WTC11 (cell line): Measurements from ENCODE around the gene PRM2. TPM values are rescaled to one million over a fixed set of nuclear protein-coding genes. Genes with fewer than 3 reads are reported as not detected.
A peak's percentile ranks its signal among the peaks of the same experiment; 100 is the strongest.

Experiments
- ATAC-seq: fragments of 200-7000 bp; cut with Tn5 transposase; 2 replicates; pipeline ENCODE4 v1.10.0; 2021; ENCODE audit warnings: mild to moderate bottlenecking, moderate library complexity
- CTCF ChIA-PET: fragments of 300-600 bp; sonication (Branson Sonifier 250); formaldehyde crosslinking; loops from one replicate; lab custom pipeline; 2021; ENCODE audit warnings: antibody characterized with exemption; lab: Charles Lee
- POLR2A ChIA-PET: fragments of 350-600 bp; sonication (Branson Sonifier 250); formaldehyde crosslinking; loops from one replicate; lab custom pipeline; 2021; ENCODE audit warnings: antibody characterized with exemption; lab: Charles Lee
- DNase-seq: peaks from one replicate; pipeline ENCODE4 v3.0.0; 2021; ENCODE audit warnings: low spot score
- H3K27ac Mint-ChIP-seq: 2 replicates; pipeline ENCODE4 v1.8.0; 2021; ENCODE audit warnings: mixed read lengths
- H3K27me3 Mint-ChIP-seq: 2 replicates; pipeline ENCODE4 v1.8.0; 2021; ENCODE audit warnings: low read depth, mild to moderate bottlenecking, moderate library complexity, mixed read lengths
- H3K36me3 Mint-ChIP-seq: 2 replicates; pipeline ENCODE4 v1.8.0; 2021; ENCODE audit warnings: mixed read lengths
- H3K4me1 Mint-ChIP-seq: 2 replicates; pipeline ENCODE4 v1.8.0; 2022; ENCODE audit warnings: mixed read lengths
- H3K4me3 Mint-ChIP-seq: 2 replicates; pipeline ENCODE4 v1.8.0; 2021; ENCODE audit warnings: mild to moderate bottlenecking, moderate library complexity, mixed read lengths
- H3K9me3 Mint-ChIP-seq: 2 replicates; pipeline ENCODE4 v1.8.0; 2021; ENCODE audit warnings: mixed read lengths
- E2F5 ChIP-seq: sonication (generic); formaldehyde crosslinking; IDR thresholded peaks from 2 replicates; pipeline ENCODE4 v1.8.1; 2022; ENCODE audit warnings: mild to moderate bottlenecking, moderate library complexity, missing genetic modification reagents
- JAZF1 ChIP-seq: fragments of 250-450 bp; sonication (Bioruptor Pico); IDR thresholded peaks from 2 replicates; pipeline ENCODE4 v1.9.0; 2021; ENCODE audit warnings: moderate library complexity, mild to moderate bottlenecking, inconsistent platforms
- NFATC4 ChIP-seq: fragments of 250-450 bp; sonication (Bioruptor Pico); IDR thresholded peaks from 2 replicates; pipeline ENCODE4 v1.9.0; 2021; ENCODE audit warnings: mild to moderate bottlenecking
- NFE2L1 ChIP-seq: sonication (generic); formaldehyde crosslinking; IDR thresholded peaks from 2 replicates; pipeline ENCODE4 v1.8.1; 2023; ENCODE audit warnings: missing genetic modification reagents
- NR2C2 ChIP-seq: sonication (generic); formaldehyde crosslinking; IDR thresholded peaks from 2 replicates; pipeline ENCODE4 v1.8.0; 2022; ENCODE audit warnings: mild to moderate bottlenecking, missing genetic modification reagents
- OVOL2 ChIP-seq: fragments of 250-450 bp; sonication (Bioruptor Pico); IDR thresholded peaks from 2 replicates; pipeline ENCODE4 v1.9.0; 2021; ENCODE audit warnings: mild to moderate bottlenecking, borderline replicate concordance
- PREB ChIP-seq: sonication (generic); formaldehyde crosslinking; IDR thresholded peaks from 2 replicates; pipeline ENCODE4 v1.8.1; 2022; ENCODE audit warnings: mild to moderate bottlenecking, missing genetic modification reagents, moderate library complexity, borderline replicate concordance
- PRRX2 ChIP-seq: fragments of 250-450 bp; sonication (Bioruptor Pico); IDR thresholded peaks from 2 replicates; pipeline ENCODE4 v1.8.0; 2021; ENCODE audit warnings: mild to moderate bottlenecking
- SOX15 ChIP-seq: fragments of 250-450 bp; sonication (Bioruptor Pico); IDR thresholded peaks from 2 replicates; pipeline ENCODE4 v1.9.0; 2021; ENCODE audit warnings: mild to moderate bottlenecking
- TP53 ChIP-seq: sonication (generic); formaldehyde crosslinking; IDR thresholded peaks from 2 replicates; pipeline ENCODE4 v1.8.1; 2023; ENCODE audit warnings: mild to moderate bottlenecking, missing genetic modification reagents
- ZMAT4 ChIP-seq: fragments of 250-450 bp; sonication (Bioruptor Pico); IDR thresholded peaks from 2 replicates; pipeline ENCODE4 v1.9.0; 2021; ENCODE audit warnings: mild to moderate bottlenecking
- ZNF671 ChIP-seq: fragments of 250-450 bp; sonication (Bioruptor Pico); IDR thresholded peaks from 2 replicates; pipeline ENCODE4 v1.8.0; 2021; ENCODE audit warnings: mild to moderate bottlenecking
- total RNA-seq: library from RNA; stranded (reverse); gene quantifications from 3 replicates; pipeline ENCODE4 v1.2.3, GENCODE V29; 2021
- TF ChIP-seq, protein P1 (sequence below): sonication (generic); formaldehyde crosslinking; IDR thresholded peaks from 2 replicates; pipeline ENCODE4 v1.8.0; 2022; ENCODE audit warnings: missing genetic modification reagents
- TF ChIP-seq, protein P2 (sequence below): sonication (generic); formaldehyde crosslinking; conservative IDR thresholded peaks from 2 replicates; pipeline ENCODE4 v1.8.1; 2022; ENCODE audit warnings: mild to moderate bottlenecking, missing genetic modification reagents

PRM2 gene
- total RNA-seq, 1 experiment from 2014 or later = not detected

DNA sequence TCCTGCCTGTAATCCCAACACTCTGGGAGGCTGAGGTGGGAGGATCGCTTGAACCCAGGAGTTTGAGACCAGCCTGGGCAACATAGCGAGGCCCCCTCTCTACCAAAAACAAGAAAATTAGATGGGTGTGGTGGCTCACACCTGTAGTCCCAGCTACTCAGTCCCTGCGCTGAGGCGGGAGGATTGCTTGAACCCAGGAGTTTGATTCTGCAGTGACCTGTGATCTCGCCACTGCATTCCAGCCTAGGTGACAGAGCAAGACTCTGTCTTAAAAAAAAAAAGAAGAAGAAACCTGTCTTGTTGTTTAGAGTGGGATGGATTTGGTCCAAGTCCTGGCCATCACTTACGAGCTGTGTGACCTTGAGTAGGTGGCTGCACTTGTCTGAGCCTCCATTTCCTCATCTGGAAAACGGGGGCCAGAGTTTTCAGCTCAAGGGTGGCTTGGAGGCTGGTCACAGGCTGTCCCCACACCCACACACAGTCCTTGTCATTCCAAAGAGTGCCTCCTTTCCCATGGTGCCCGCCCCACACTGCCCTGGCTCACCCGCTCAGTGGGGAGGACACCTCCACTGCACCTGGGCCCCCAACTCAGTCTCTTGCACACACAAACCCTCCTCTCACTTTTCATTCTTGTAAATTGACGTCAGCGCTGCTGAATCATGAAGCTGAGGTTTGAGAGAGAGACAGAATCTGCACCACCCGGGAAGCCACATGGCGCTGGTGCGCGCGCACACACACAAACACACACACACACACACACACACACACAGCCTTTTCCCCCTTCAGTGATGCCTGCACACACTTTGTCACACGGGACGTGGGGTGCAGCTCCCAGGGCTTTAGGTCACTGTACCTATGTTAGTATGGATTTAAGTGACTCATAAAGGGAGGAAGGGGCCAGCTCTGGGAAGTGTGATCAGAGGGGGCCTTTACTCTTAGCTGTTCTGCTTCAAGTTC is 24.5 kb downstream of the PRM2 start (continued):
- TF ChIP-seq, protein P1, sequence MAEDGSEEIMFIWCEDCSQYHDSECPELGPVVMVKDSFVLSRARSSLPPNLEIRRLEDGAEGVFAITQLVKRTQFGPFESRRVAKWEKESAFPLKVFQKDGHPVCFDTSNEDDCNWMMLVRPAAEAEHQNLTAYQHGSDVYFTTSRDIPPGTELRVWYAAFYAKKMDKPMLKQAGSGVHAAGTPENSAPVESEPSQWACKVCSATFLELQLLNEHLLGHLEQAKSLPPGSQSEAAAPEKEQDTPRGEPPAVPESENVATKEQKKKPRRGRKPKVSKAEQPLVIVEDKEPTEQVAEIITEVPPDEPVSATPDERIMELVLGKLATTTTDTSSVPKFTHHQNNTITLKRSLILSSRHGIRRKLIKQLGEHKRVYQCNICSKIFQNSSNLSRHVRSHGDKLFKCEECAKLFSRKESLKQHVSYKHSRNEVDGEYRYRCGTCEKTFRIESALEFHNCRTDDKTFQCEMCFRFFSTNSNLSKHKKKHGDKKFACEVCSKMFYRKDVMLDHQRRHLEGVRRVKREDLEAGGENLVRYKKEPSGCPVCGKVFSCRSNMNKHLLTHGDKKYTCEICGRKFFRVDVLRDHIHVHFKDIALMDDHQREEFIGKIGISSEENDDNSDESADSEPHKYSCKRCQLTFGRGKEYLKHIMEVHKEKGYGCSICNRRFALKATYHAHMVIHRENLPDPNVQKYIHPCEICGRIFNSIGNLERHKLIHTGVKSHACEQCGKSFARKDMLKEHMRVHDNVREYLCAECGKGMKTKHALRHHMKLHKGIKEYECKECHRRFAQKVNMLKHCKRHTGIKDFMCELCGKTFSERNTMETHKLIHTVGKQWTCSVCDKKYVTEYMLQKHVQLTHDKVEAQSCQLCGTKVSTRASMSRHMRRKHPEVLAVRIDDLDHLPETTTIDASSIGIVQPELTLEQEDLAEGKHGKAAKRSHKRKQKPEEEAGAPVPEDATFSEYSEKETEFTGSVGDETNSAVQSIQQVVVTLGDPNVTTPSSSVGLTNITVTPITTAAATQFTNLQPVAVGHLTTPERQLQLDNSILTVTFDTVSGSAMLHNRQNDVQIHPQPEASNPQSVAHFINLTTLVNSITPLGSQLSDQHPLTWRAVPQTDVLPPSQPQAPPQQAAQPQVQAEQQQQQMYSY (CRISPR knock-in tag) = no peak
- TF ChIP-seq OVOL2 (CRISPR knock-in tag) (no peak), TP53 (no peak), ZMAT4 (CRISPR knock-in tag) (no peak), NFE2L1 (no peak), E2F5 (no peak), JAZF1 (CRISPR knock-in tag) (no peak), NR2C2 (CRISPR knock-in tag) (no peak), PREB (CRISPR knock-in tag) (no peak), PRRX2 (CRISPR knock-in tag) (peak; percentile 12; the same call in 1 of the 2 replicates)
- TF ChIP-seq, protein P2, sequence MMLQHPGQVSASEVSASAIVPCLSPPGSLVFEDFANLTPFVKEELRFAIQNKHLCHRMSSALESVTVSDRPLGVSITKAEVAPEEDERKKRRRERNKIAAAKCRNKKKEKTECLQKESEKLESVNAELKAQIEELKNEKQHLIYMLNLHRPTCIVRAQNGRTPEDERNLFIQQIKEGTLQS (CRISPR knock-in tag) = no peak

DNA sequence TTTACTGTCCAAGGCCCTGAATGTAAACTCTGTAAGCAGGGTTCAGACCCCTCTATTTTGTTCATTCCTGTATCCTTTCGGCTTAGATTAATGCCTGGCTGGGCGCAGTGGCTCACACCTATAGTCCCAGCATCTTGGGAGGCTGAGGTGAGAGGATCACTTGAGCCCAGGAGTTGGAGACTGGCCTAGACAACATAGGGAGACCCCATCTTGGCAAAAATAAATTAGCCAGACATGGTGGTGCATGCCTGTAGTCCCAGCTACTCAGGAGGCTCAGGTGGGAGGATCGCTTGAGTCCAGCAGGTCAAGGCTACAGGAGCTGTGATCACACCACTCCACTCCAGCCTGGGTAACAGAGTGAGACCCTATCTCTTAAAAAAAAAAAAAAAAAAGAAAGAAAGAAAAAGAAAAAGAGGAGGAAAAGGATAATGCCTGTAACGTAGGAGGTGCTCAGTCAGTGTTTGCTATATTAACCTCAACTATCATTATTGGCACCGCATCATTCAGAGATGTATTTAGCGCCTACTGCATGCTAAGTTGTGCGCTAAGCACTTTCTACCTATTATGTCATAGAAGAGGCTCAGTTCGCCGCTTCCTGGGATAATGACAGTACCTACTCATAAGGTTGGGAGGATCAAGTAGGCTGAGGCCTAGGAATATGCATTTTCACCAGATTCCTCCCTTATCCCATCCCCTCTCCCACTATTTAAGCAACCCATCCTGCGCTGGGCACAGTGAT is 25.3 kb downstream of the PRM2 start:
- Mint-ChIP-seq H3K4me1 (peaks cover 32% of the 10 kb centered on the region), H3K36me3 (peaks cover 19% of the 10 kb centered on the region), H3K27ac (peak overlapping the region; percentile 49), H3K4me3 (no peak overlapping the region), H3K27me3 (no peaks in the 10 kb centered on the region), H3K9me3 (no peaks in the 10 kb centered on the region)
- ATAC-seq = no peak
- ChIA-PET CTCF (interaction anchor here (1.9 kb wide), 1 partner anchor 105 kb away, joined by 9 read pairs; no protein-coding TSS in a partner anchor), POLR2A (interaction anchor here (0.8 kb wide), 1 partner anchor 108 kb away, joined by 3 read pairs; no protein-coding TSS in a partner anchor)
- DNase-seq = no peak
- TF ChIP-seq ZNF671 (CRISPR knock-in tag) = 0 out of 2 replicates have a peak, but pooled peaks have one; percentile 50
- no peak for TF ChIP-seq SOX15 (CRISPR knock-in tag)
- TF ChIP-seq NFATC4 (CRISPR knock-in tag) = 0 out of 2 replicates have a peak, but pooled peaks have one; percentile 56
